GM12878 (cell line): ENCODE data around the gene LRRC26. TPM values are rescaled to one million over a fixed set of nuclear protein-coding genes. Genes with fewer than 3 reads are reported as not detected.

Experiments
- ATAC-seq: fragments of 200-7000 bp; cut with Tn5 transposase; 3 replicates; pipeline ENCODE4 v1.9.1; 2020; ENCODE audit warnings: mild to moderate bottlenecking, moderate library complexity
- BruUV-seq: library from RNA; stranded (reverse); fragments of 400-500 nt; replicated peaks from 2 replicates; lab custom pipeline; 2021; lab: Mats Ljungman, UMichigan
- CTCF ChIA-PET: fragments of 300-600 bp; sonication (Branson Sonifier 250); formaldehyde crosslinking; extraction: SDS; loops from one replicate; lab custom pipeline; 2021; ENCODE audit warnings: inconsistent platforms; lab: Yijun Ruan, JAX
- POLR2A ChIA-PET: fragments of 350-600 bp; formaldehyde crosslinking; extraction: SDS; loops from one replicate; lab custom pipeline; 2021; ENCODE audit warnings: inconsistent platforms; lab: Charles Lee
- RAD21 ChIA-PET: fragments of 300-600 bp; sonication (Branson Sonifier 250); formaldehyde crosslinking; loops from one replicate; lab custom pipeline; 2023; ENCODE audit warnings: antibody characterized with exemption; ENCODE audit not compliant: unreplicated experiment; lab: Charles Lee
- SMC1A ChIA-PET: fragments of 300-600 bp; sonication (Branson Sonifier 250); formaldehyde crosslinking; loops from one replicate; lab custom pipeline; 2023; ENCODE audit not compliant: unreplicated experiment, uncharacterized antibody; lab: Charles Lee
- DNase-seq: peaks from one replicate; pipeline ENCODE4 v3.0.0-alpha.2; 2011; ENCODE audit warnings: low read depth, low spot score
- FAIRE-seq: peaks from 3 replicates; lab custom pipeline; 2011; peaks lifted over from hg19 to GRCh38; lab: Jason Lieb, UNC
- H2AFZ ChIP-seq: 2 replicates; pipeline ENCODE4 v1.6.0; 2011; ENCODE audit warnings: low read depth, low read length, control low read depth; ENCODE audit not compliant: control insufficient read depth
- H3K27ac ChIP-seq: 2 replicates; pipeline ENCODE4 v1.5.1; 2011; ENCODE audit warnings: control low read depth; ENCODE audit not compliant: control insufficient read depth, insufficient read depth
- H3K27me3 ChIP-seq, 2 experiments: replicated peaks in 1 of 2; 2 replicates each; pipeline versions ENCODE4 v1.6.0 to v1.6.1; 2011; ENCODE audit warnings: low read length in 1 of 2; ENCODE audit not compliant: control insufficient read depth in 2 of 2, insufficient read depth in 2 of 2
- H3K36me3 ChIP-seq, 2 experiments: 2 replicates each; pipeline ENCODE4 v1.5.1; 2011; ENCODE audit warnings: low read length in 1 of 2; ENCODE audit not compliant: control insufficient read depth in 2 of 2, insufficient read depth in 2 of 2
- H3K4me1 ChIP-seq: 2 replicates; pipeline ENCODE4 v1.6.1; 2011; ENCODE audit warnings: mild to moderate bottlenecking, low read length, moderate library complexity, mixed read lengths; ENCODE audit not compliant: control insufficient read depth, insufficient read depth
- H3K4me2 ChIP-seq: 2 replicates; pipeline ENCODE4 v1.6.0; 2011; ENCODE audit warnings: control low read depth; ENCODE audit not compliant: control insufficient read depth, insufficient read depth
- H3K4me3 ChIP-seq: fragments of 200-600 bp; sonication (generic); 2 replicates; pipeline ENCODE4 v1.5.1; 2016
- H3K79me2 ChIP-seq: 2 replicates; pipeline ENCODE4 v1.6.0; 2011; ENCODE audit warnings: low read length; ENCODE audit not compliant: control insufficient read depth, insufficient read depth
- H3K9ac ChIP-seq: 2 replicates; pipeline ENCODE4 v1.8.0; 2011; ENCODE audit warnings: low read length, control low read depth, mixed read lengths; ENCODE audit not compliant: control insufficient read depth, insufficient read depth
- H3K9me3 ChIP-seq: replicated peaks from 3 replicates; pipeline ENCODE4 v1.5.1; 2011; ENCODE audit warnings: mild to moderate bottlenecking, low read length; ENCODE audit not compliant: control insufficient read depth, insufficient read depth
- H4K20me1 ChIP-seq: 2 replicates; pipeline ENCODE4 v1.6.0; 2011; ENCODE audit not compliant: control insufficient read depth, insufficient read depth
- CBFB ChIP-seq: IDR thresholded peaks from 2 replicates; pipeline ENCODE4 v1.6.1; 2016; ENCODE audit warnings: antibody characterized with exemption, low read depth
- CBX3 ChIP-seq: fragments of 200-600 bp; sonication (generic); IDR thresholded peaks from 2 replicates; pipeline ENCODE4 v1.6.1; 2016; ENCODE audit warnings: low read depth, borderline replicate concordance
- CHD2 ChIP-seq: IDR thresholded peaks from 2 replicates; pipeline ENCODE4 v1.6.1; 2011; ENCODE audit warnings: low read depth, low read length, improper control_type of control experiment, borderline replicate concordance
- EED ChIP-seq: sonication (generic); IDR thresholded peaks from 2 replicates; pipeline ENCODE4 v1.6.1; 2016; ENCODE audit warnings: antibody characterized with exemption, low read depth
- IKZF2 ChIP-seq, 2 experiments: fragments of 450-650 bp; IDR thresholded peaks; 2 replicates each; pipeline ENCODE4 v1.6.1; 2017; ENCODE audit warnings: mild to moderate bottlenecking in 2 of 2, moderate library complexity in 2 of 2
- IRF5 ChIP-seq: fragments of 450-650 bp; IDR thresholded peaks from 2 replicates; pipeline ENCODE4 v1.6.1; 2017; ENCODE audit warnings: borderline replicate concordance
- MEF2B ChIP-seq: fragments of 450-650 bp; IDR thresholded peaks from 2 replicates; pipeline ENCODE4 v1.6.1; 2018; ENCODE audit warnings: mild to moderate bottlenecking, moderate library complexity; ENCODE audit not compliant: partially characterized antibody, poor library complexity, severe bottlenecking
- MXI1 ChIP-seq: fragments of 150-350 bp; IDR thresholded peaks from 2 replicates; pipeline ENCODE4 v1.6.1; 2011; ENCODE audit warnings: low read depth, mild to moderate bottlenecking, inconsistent platforms, low read length, improper control_type of control experiment
- SMARCA5 ChIP-seq: fragments of 450-650 bp; IDR thresholded peaks from 2 replicates; pipeline ENCODE4 v1.6.1; 2017; ENCODE audit warnings: mild to moderate bottlenecking
- WGBS: methylation state at CpG from one replicate; pipeline ENCODE4 v1.1.6; 2016; ENCODE audit warnings: low lambda C conversion rate; ENCODE audit not compliant: insufficient replicate concordance, insufficient coverage; ENCODE audit errors: missing lambda C conversion rate; 5-methylcytosine and 5-hydroxymethylcytosine counted together
- in situ Hi-C: fragments of 300-500 bp; cut with MboI; formaldehyde crosslinking; loops from 9 replicates; pipeline ENCODE4 v1.14.3; 2018; ENCODE audit warnings: mixed read lengths
- intact Hi-C: fragments of 100-400 bp; cut with micrococcal nuclease; formaldehyde crosslinking; loops from one replicate; pipeline ENCODE4 v1.14.2; 2022; ENCODE audit not compliant: unreplicated experiment
- polyA plus RNA-seq, 11 experiments: library from polyadenylated mRNA; depleted of rRNA in 4 of 11; unstranded in 6 of 11; stranded (reverse) in 5 of 11; fragments of >200 nt; fragmentation: Nextera tagmentation in 4 of 11; fragmentation: Illumina TruSeq in 1 of 11; extraction: Ambion mirVana in 4 of 11; extraction: Trizol in 1 of 11; gene quantifications; 1 replicate in 1 of 11; 2 replicates in 10 of 11; pipeline versions ENCODE4 v1.2.1 to v1.2.3, GENCODE V29; 2011 to 2016; ENCODE audit warnings: inconsistent platforms in 2 of 11, missing spikeins in 2 of 11, low read depth in 1 of 11
- total RNA-seq, 4 experiments: library from RNA; depleted of rRNA in 3 of 4; stranded (reverse); fragments of >200 nt in 3 of 4; fragmentation: Illumina TruSeq in 1 of 4; extraction: Trizol in 1 of 4; gene quantifications; 2 replicates each; pipeline versions ENCODE4 v1.2.1 to v1.2.3, GENCODE V29; 2013 to 2021
- TF ChIP-seq, protein P1 (sequence below): fragments of 150-350 bp; IDR thresholded peaks from 2 replicates; pipeline ENCODE4 v1.6.1; 2014; ENCODE audit warnings: mild to moderate bottlenecking, low read depth, low read length
- TF ChIP-seq, protein P2 (sequence below): fragments of 450-650 bp; IDR thresholded peaks from 2 replicates; pipeline ENCODE4 v1.6.1; 2016; ENCODE audit warnings: mild to moderate bottlenecking
- TF ChIP-seq, protein P3 (sequence below): fragments of 450-650 bp; IDR thresholded peaks from 2 replicates; pipeline ENCODE4 v1.6.1; 2017; ENCODE audit warnings: mild to moderate bottlenecking, moderate library complexity

The LRRC26 gene
- total and polyA plus RNA-seq, 10 of the 15 experiments (the other 5 are each of a cell fraction or from before 2014, with no cell fraction given) = 0.29 to 0.91 (median 0.64) TPM; not detected in 5

DNA sequence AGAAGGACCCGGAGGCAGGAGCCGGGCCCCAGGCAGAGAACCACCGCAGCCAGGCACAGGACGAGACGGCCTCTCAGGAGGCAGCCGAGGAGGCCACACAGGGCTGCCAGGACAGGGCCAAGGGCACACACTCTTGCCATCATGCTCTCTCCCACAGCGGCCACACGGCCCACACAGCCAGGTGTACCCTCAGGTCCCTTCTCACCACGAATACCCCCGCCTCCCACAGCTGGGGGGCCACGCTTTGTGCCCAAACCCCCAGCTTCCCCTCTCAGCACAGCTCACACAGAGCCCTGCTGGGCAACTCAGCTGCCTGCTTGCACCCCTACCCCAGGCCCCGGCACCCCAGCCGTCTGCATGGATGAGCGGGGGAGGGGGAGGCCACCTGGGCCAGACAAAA is 23.9 kb upstream of the LRRC26 start:
- in situ Hi-C loops = no loop called here
- FAIRE-seq (no peak), DNase-seq (no peak), ATAC-seq (no peak)
- Histone ChIP-seq H3K4me1 (peaks cover 7% of the 10 kb centered on the region), H3K36me3 (peaks cover 0 to 7% of the 10 kb centered on the region in 2 experiments; a peak in 2 of 4 replicates), H2AFZ (no peak overlapping the region), H3K4me3 (no peak overlapping the region), H3K27me3 (no peaks in the 10 kb centered on the region), H3K9ac (no peak overlapping the region), H3K27ac (no peak overlapping the region), H3K79me2 (peaks cover 14% of the 10 kb centered on the region), H4K20me1 (peaks cover 7% of the 10 kb centered on the region; the same call in 1 of the 2 replicates), H3K9me3 (no peaks in the 10 kb centered on the region), H3K4me2 (no peak overlapping the region)
- ChIA-PET RAD21 (no interaction called here), POLR2A (interaction anchor here (1.9 to 2.8 kb wide), 2 partner anchors 30 to 64 kb away, joined by 5 to 10 read pairs; partner anchors contain the start of gene CYSRT1), SMC1A (no interaction called here), CTCF (interaction anchor here (1.1 kb wide), 1 partner anchor 43 kb away, joined by 3 read pairs; no protein-coding TSS in a partner anchor)
- 79% methylated on average over 11 of the region's 14 CpGs for WGBS
- intact Hi-C loops = no loop called here
- BruUV-seq = no TSS peak
- TF ChIP-seq IKZF2 (IDR thresholded peaks at IDR 0.05) (no peak), MEF2B (no peak), SMARCA5 (no peak), IRF5 (no peak), CHD2 (no peak), CBX3 (no peak), CBFB (no peak), MXI1 (no peak), EED (no peak)
- TF ChIP-seq, protein P1, sequence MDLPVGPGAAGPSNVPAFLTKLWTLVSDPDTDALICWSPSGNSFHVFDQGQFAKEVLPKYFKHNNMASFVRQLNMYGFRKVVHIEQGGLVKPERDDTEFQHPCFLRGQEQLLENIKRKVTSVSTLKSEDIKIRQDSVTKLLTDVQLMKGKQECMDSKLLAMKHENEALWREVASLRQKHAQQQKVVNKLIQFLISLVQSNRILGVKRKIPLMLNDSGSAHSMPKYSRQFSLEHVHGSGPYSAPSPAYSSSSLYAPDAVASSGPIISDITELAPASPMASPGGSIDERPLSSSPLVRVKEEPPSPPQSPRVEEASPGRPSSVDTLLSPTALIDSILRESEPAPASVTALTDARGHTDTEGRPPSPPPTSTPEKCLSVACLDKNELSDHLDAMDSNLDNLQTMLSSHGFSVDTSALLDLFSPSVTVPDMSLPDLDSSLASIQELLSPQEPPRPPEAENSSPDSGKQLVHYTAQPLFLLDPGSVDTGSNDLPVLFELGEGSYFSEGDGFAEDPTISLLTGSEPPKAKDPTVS = no peak
- TF ChIP-seq, protein P2, sequence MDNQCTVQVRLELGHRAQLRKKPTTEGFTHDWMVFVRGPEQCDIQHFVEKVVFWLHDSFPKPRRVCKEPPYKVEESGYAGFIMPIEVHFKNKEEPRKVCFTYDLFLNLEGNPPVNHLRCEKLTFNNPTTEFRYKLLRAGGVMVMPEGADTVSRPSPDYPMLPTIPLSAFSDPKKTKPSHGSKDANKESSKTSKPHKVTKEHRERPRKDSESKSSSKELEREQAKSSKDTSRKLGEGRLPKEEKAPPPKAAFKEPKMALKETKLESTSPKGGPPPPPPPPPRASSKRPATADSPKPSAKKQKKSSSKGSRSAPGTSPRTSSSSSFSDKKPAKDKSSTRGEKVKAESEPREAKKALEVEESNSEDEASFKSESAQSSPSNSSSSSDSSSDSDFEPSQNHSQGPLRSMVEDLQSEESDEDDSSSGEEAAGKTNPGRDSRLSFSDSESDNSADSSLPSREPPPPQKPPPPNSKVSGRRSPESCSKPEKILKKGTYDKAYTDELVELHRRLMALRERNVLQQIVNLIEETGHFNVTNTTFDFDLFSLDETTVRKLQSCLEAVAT = no peak
- TF ChIP-seq, protein P3, sequence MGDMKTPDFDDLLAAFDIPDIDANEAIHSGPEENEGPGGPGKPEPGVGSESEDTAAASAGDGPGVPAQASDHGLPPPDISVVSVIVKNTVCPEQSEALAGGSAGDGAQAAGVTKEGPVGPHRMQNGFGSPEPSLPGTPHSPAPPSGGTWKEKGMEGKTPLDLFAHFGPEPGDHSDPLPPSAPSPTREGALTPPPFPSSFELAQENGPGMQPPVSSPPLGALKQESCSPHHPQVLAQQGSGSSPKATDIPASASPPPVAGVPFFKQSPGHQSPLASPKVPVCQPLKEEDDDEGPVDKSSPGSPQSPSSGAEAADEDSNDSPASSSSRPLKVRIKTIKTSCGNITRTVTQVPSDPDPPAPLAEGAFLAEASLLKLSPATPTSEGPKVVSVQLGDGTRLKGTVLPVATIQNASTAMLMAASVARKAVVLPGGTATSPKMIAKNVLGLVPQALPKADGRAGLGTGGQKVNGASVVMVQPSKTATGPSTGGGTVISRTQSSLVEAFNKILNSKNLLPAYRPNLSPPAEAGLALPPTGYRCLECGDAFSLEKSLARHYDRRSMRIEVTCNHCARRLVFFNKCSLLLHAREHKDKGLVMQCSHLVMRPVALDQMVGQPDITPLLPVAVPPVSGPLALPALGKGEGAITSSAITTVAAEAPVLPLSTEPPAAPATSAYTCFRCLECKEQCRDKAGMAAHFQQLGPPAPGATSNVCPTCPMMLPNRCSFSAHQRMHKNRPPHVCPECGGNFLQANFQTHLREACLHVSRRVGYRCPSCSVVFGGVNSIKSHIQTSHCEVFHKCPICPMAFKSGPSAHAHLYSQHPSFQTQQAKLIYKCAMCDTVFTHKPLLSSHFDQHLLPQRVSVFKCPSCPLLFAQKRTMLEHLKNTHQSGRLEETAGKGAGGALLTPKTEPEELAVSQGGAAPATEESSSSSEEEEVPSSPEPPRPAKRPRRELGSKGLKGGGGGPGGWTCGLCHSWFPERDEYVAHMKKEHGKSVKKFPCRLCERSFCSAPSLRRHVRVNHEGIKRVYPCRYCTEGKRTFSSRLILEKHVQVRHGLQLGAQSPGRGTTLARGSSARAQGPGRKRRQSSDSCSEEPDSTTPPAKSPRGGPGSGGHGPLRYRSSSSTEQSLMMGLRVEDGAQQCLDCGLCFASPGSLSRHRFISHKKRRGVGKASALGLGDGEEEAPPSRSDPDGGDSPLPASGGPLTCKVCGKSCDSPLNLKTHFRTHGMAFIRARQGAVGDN = no peak
